SK-N-SH (cell line): Measurements from ENCODE around the gene DDR1. TPM values are rescaled to one million over a fixed set of nuclear protein-coding genes. Genes with fewer than 3 reads are reported as not detected.

Experiments used
- CTCF ChIA-PET: fragments of 300-600, 350-600 bp; formaldehyde crosslinking; extraction: SDS; loops from one replicate; lab custom pipeline; 2021; lab: Yijun Ruan, JAX
- POLR2A ChIA-PET: fragments of 350-600 bp; sonication (Branson Sonifier 250); formaldehyde crosslinking; extraction: SDS; loops from one replicate; lab custom pipeline; 2020; ENCODE audit warnings: antibody characterized with exemption, inconsistent platforms; lab: Yijun Ruan, JAX
- DNase-seq: peaks from one replicate; pipeline ENCODE4 v3.0.0; 2012
- H2AFZ ChIP-seq: fragments of 200-600 bp; sonication (generic); 2 replicates; pipeline ENCODE4 v1.8.1; 2016; ENCODE audit warnings: antibody characterized with exemption, mild to moderate bottlenecking, low read depth
- H3F3A ChIP-seq: fragments of 200-600 bp; sonication (generic); replicated peaks from 2 replicates; pipeline ENCODE3; 2016; ENCODE audit warnings: antibody characterized with exemption, mild to moderate bottlenecking; ENCODE audit not compliant: insufficient read depth
- H3K27ac ChIP-seq, 2 experiments: fragments of 200-500 bp in 1 of 2; fragments of 200-600 bp in 1 of 2; sonication (Bioruptor generic) in 1 of 2; sonication (generic), shearing (Covaris generic) in 1 of 2; 2 replicates each; pipeline versions ENCODE4 v1.5.1 to v1.6.1; 2014 to 2016; ENCODE audit warnings: low read depth in 2 of 2, inconsistent platforms in 1 of 2, low read length in 1 of 2, mild to moderate bottlenecking in 1 of 2, mixed read lengths in 1 of 2
- H3K27me3 ChIP-seq: fragments of 200-600 bp; sonication (generic), shearing (Covaris generic); 2 replicates; pipeline ENCODE4 v1.6.1; 2016; ENCODE audit warnings: mixed run types; ENCODE audit not compliant: insufficient read depth
- H3K36me3 ChIP-seq, 2 experiments: fragments of 200-500 bp in 1 of 2; fragments of 200-600 bp in 1 of 2; sonication (Bioruptor generic) in 1 of 2; sonication (generic) in 1 of 2; replicated peaks in 1 of 2; 2 replicates each; pipeline versions ENCODE3 to v1.5.1; 2014 to 2016; ENCODE audit warnings: low read length in 1 of 2, mild to moderate bottlenecking in 1 of 2; ENCODE audit not compliant: insufficient read depth in 2 of 2, control insufficient read depth in 1 of 2
- H3K4me1 ChIP-seq, 2 experiments: fragments of 200-500 bp in 1 of 2; fragments of 200-600 bp in 1 of 2; sonication (Bioruptor generic) in 1 of 2; sonication (generic), shearing (Covaris generic) in 1 of 2; 2 replicates each; pipeline versions ENCODE4 v1.5.1 to v1.6.1; 2014 to 2016; ENCODE audit warnings: low read depth in 1 of 2, low read length in 1 of 2, mixed run types in 1 of 2; ENCODE audit not compliant: insufficient read depth in 2 of 2, control insufficient read depth in 1 of 2
- H3K4me2 ChIP-seq: fragments of 200-600 bp; sonication (generic), shearing (Covaris generic); 2 replicates; pipeline ENCODE4 v1.6.1; 2017; ENCODE audit warnings: mixed run types
- H3K4me3 ChIP-seq, 2 experiments: fragments of 200-500 bp in 1 of 2; fragments of 200-600 bp in 1 of 2; sonication (Bioruptor generic) in 1 of 2; sonication (generic), shearing (Covaris generic) in 1 of 2; 2 replicates each; pipeline versions ENCODE4 v1.5.1 to v1.8.1; 2014 to 2016; ENCODE audit warnings: low read depth in 2 of 2, inconsistent platforms in 1 of 2, low read length in 1 of 2, mild to moderate bottlenecking in 1 of 2, mixed read lengths in 1 of 2, moderate library complexity in 1 of 2
- H3K79me2 ChIP-seq: fragments of 200-600 bp; sonication (generic); 2 replicates; pipeline ENCODE4 v1.8.1; 2017; ENCODE audit warnings: mild to moderate bottlenecking; ENCODE audit not compliant: insufficient read depth
- H3K9ac ChIP-seq: fragments of 200-600 bp; sonication (generic); 2 replicates; pipeline ENCODE4 v1.6.1; 2017; ENCODE audit warnings: mixed run types
- H3K9me2 ChIP-seq: fragments of 200-600 bp; sonication (generic); 2 replicates; pipeline ENCODE4 v1.6.1; 2017; ENCODE audit warnings: mixed run types
- H3K9me3 ChIP-seq: fragments of 200-600 bp; sonication (generic); 2 replicates; pipeline ENCODE4 v1.6.1; 2017; ENCODE audit warnings: mixed run types, mild to moderate bottlenecking, moderate library complexity
- H4K20me1 ChIP-seq: fragments of 200-600 bp; sonication (generic); 2 replicates; pipeline ENCODE4 v1.6.1; 2017; ENCODE audit warnings: mild to moderate bottlenecking, mixed run types; ENCODE audit not compliant: insufficient read depth
- EP300 ChIP-seq, 2 experiments: IDR thresholded peaks; 2 replicates each; pipeline versions ENCODE4 v1.4.0 to v1.6.1; 2012; ENCODE audit warnings: borderline replicate concordance in 1 of 2, low read depth in 1 of 2, low read length in 1 of 2
- GATA2 ChIP-seq: sonication (generic); formaldehyde crosslinking; IDR thresholded peaks from 2 replicates; pipeline ENCODE4 v1.5.0; 2020; ENCODE audit warnings: mild to moderate bottlenecking, missing genetic modification reagents
- MXI1 ChIP-seq: IDR thresholded peaks from 2 replicates; pipeline ENCODE4 v1.6.1; 2012; ENCODE audit warnings: mild to moderate bottlenecking, low read depth, low read length, improper control_type of control experiment
- NRF1 ChIP-seq: IDR thresholded peaks from 2 replicates; pipeline ENCODE4 v1.6.1; 2012; ENCODE audit warnings: low read depth, mild to moderate bottlenecking, low read length
- PBX3 ChIP-seq: IDR thresholded peaks from 2 replicates; pipeline ENCODE4; 2012
- RAD21 ChIP-seq: IDR thresholded peaks from 2 replicates; pipeline ENCODE4 v1.6.1; 2012; ENCODE audit warnings: mild to moderate bottlenecking, low read length
- RCOR1 ChIP-seq: fragments of 150-350 bp; IDR thresholded peaks from 2 replicates; pipeline ENCODE4 v1.6.1; 2017; ENCODE audit warnings: antibody characterized with exemption, low read length
- WGBS: methylation state at CpG from one replicate; pipeline ENCODE4 v1.1.6; 2017; ENCODE audit warnings: low lambda C conversion rate; 5-methylcytosine and 5-hydroxymethylcytosine counted together
- polyA plus RNA-seq, 3 experiments: library from polyadenylated mRNA; depleted of rRNA; stranded (reverse); fragments of >200 nt; gene quantifications; 2 replicates each; pipeline ENCODE4 v1.2.3, GENCODE V29; 2012
- TF ChIP-seq, protein P1 (sequence below): fragments of 150-350 bp; IDR thresholded peaks from 2 replicates; pipeline ENCODE4 v1.6.1; 2016; ENCODE audit warnings: mild to moderate bottlenecking, low read depth, low read length

The DDR1 gene
- polyA plus RNA-seq, 1 of the 3 experiments (the other 2 are of a cell fraction): 52.8 TPM

- TF ChIP-seq RCOR1 (no peak), NRF1 (no peak), EP300 (IDR thresholded peaks at IDR 0.05; ENCODE audit: borderline replicate concordance in 1 of 2, low read depth in 1 of 2, low read length in 1 of 2) (no peak), RAD21 (no peak)
- TF ChIP-seq, protein P1, sequence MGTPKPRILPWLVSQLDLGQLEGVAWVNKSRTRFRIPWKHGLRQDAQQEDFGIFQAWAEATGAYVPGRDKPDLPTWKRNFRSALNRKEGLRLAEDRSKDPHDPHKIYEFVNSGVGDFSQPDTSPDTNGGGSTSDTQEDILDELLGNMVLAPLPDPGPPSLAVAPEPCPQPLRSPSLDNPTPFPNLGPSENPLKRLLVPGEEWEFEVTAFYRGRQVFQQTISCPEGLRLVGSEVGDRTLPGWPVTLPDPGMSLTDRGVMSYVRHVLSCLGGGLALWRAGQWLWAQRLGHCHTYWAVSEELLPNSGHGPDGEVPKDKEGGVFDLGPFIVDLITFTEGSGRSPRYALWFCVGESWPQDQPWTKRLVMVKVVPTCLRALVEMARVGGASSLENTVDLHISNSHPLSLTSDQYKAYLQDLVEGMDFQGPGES: no peak
These were observed 52.9 kb downstream of the DDR1 start (continued) for GRCh38 chr6:30937265-30937664.

GRCh38 chr6:30938730-30939129 lies 54.4 kb downstream of the DDR1 start:
- POLR2A ChIA-PET: no interaction called here

DNA sequence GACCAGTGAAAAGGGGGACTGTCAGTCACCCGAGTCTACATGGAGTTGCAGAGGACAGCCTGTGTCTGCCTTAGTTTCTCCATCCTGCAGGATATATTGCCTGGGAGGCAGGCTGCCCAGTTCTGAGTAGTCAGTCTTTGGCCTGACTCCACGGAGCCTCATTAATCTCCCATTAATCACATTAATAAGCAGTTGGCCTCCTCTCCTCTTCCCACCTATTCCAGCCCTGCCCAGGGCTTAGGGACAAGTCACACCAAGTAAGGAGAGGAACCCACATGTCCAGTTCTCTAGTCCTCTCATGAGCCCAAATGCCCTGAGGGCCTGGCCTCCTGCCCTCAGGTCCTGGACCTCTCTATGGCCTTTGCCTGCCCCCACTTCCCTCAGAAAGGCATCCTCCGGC lies 55.2 kb downstream of the DDR1 start:
- WGBS: 73% methylated on average over 2 of the region's 3 CpGs
- Histone ChIP-seq H2AFZ (no peak overlapping the region), H3K79me2 (no peaks in the 10 kb centered on the region), H3K9ac (no peak overlapping the region)
- CTCF ChIA-PET: no interaction called here
- POLR2A ChIA-PET: no interaction called here
- no peak for TF ChIP-seq MXI1
- 0 out of 2 replicates have a peak, but pooled peaks have one; percentile 12 for TF ChIP-seq PBX3
- TF ChIP-seq, all 33 proteins: peak for 1
- no peaks in the 10 kb centered on the region for H3K27me3 ChIP-seq
- no peaks in the 10 kb centered on the region for H3F3A ChIP-seq
- H3K9me3 ChIP-seq: no peaks in the 10 kb centered on the region
- no peak for DNase-seq
- no peaks in the 10 kb centered on the region for H3K9me2 ChIP-seq
- peaks cover 0 to 4% of the 10 kb centered on the region in 2 experiments; a peak in 1 of 4 replicates for H3K4me1 ChIP-seq
- no peaks in the 10 kb centered on the region for H3K36me3 ChIP-seq
- no peak overlapping the region for H3K4me2 ChIP-seq
- H4K20me1 ChIP-seq: no peaks in the 10 kb centered on the region
- no peak overlapping the region for H3K4me3 ChIP-seq
- H3K27ac ChIP-seq: no peak overlapping the region

More at GRCh38 chr6:30938730-30939129, 54.4 kb downstream of the DDR1 start:
- H3K9me3 ChIP-seq: no peaks in the 10 kb centered on the region
- no peaks in the 10 kb centered on the region for H3K36me3 ChIP-seq
- H3K4me3 ChIP-seq: no peak overlapping the region
- H4K20me1 ChIP-seq: no peaks in the 10 kb centered on the region
- DNase-seq: no peak
- WGBS: 45% methylated on average over 3 of the region's 4 CpGs
- no peak overlapping the region for H3K4me2 ChIP-seq
- no peak overlapping the region for H2AFZ ChIP-seq
- H3K79me2 ChIP-seq: no peaks in the 10 kb centered on the region
- H3K27ac ChIP-seq: no peak overlapping the region
- H3K4me1 ChIP-seq: peaks cover 0 to 4% of the 10 kb centered on the region in 2 experiments; a peak in 1 of 4 replicates
- TF ChIP-seq RAD21 (no peak), PBX3 (0 out of 2 replicates have a peak, but pooled peaks have one; percentile 12), GATA2 (no peak)
- CTCF ChIA-PET: interaction anchor here (1.0 kb wide), 1 partner anchor 20 kb away, joined by 3 read pairs; no protein-coding TSS in a partner anchor
- no peaks in the 10 kb centered on the region for H3K27me3 ChIP-seq
- H3K9ac ChIP-seq: no peak overlapping the region
- H3K9me2 ChIP-seq: no peaks in the 10 kb centered on the region
- H3F3A ChIP-seq: no peaks in the 10 kb centered on the region
